Uterus (tissue), 4 donors: Measurements from ENCODE around the gene GPR101. TPM values are rescaled to one million over a fixed set of nuclear protein-coding genes. Genes with fewer than 3 reads are reported as not detected.

ENCODE experiments used
- DNase-seq, 2 donors: peaks; one replicate each; pipeline ENCODE4 v3.0.0-alpha.2; 2019 to 2020
- H3K27ac ChIP-seq, 2 donors: fragments of 200-600 bp; sonication (generic); 1 replicate in 1 of 2; 2 replicates in 1 of 2; pipeline ENCODE4 v1.5.1; 2016 to 2018
- H3K27me3 ChIP-seq, 2 donors: fragments of 200-600 bp; sonication (generic); one replicate each; pipeline ENCODE4 v1.5.1; 2018 to 2019; ENCODE audit warnings: control low read depth in 1 of 2
- H3K36me3 ChIP-seq, 2 donors: fragments of 200-600 bp; sonication (generic); one replicate each; pipeline ENCODE4 v1.5.1; 2019; ENCODE audit warnings: control low read depth in 1 of 2
- H3K4me1 ChIP-seq, 2 donors: fragments of 200-600 bp; sonication (generic); one replicate each; pipeline ENCODE4 v1.5.1; 2018 to 2019; ENCODE audit warnings: control low read depth in 1 of 2
- H3K4me3 ChIP-seq, 2 donors: fragments of 200-600 bp; sonication (generic); 1 replicate in 1 of 2; 2 replicates in 1 of 2; pipeline ENCODE4 v1.5.1; 2018 to 2019; ENCODE audit warnings: mild to moderate bottlenecking in 1 of 2
- H3K9me3 ChIP-seq, 2 donors: fragments of 200-600 bp; sonication (generic); one replicate each; pipeline ENCODE4 v1.5.1; 2019; ENCODE audit warnings: control low read depth in 1 of 2
- CTCF ChIP-seq, 4 experiments: fragments of 200-600 bp in 2 of 4; fragments of 450-650 bp in 2 of 4; sonication (generic) in 2 of 4; IDR thresholded peaks; one replicate each; pipeline ENCODE4 v1.5.1; 2016 to 2019; ENCODE audit warnings: antibody characterized with exemption in 4 of 4, mild to moderate bottlenecking in 2 of 4, moderate library complexity in 1 of 4
- POLR2A ChIP-seq, 2 donors: fragments of 450-650 bp; IDR thresholded peaks; one replicate each; pipeline ENCODE4 v1.6.1; 2016; ENCODE audit warnings: antibody characterized with exemption in 2 of 2, mild to moderate bottlenecking in 1 of 2, moderate library complexity in 1 of 2
- intact Hi-C: fragments of 100-400 bp; cut with DNase I; formaldehyde crosslinking; loops from one replicate; pipeline ENCODE4 v1.15.1; 2023; ENCODE audit warnings: low total_unique reads
- total RNA-seq, 4 donors: library from RNA; depleted of rRNA in 3 of 4; stranded (reverse); fragments of >200 nt in 3 of 4; gene quantifications; one replicate each; pipeline versions ENCODE4 v1.1.0 to v1.2.4, GENCODE V29; 2014 to 2023
- donor health status: DM: yes; HTN: yes; CAD: no.

GPR101 gene, protein sequence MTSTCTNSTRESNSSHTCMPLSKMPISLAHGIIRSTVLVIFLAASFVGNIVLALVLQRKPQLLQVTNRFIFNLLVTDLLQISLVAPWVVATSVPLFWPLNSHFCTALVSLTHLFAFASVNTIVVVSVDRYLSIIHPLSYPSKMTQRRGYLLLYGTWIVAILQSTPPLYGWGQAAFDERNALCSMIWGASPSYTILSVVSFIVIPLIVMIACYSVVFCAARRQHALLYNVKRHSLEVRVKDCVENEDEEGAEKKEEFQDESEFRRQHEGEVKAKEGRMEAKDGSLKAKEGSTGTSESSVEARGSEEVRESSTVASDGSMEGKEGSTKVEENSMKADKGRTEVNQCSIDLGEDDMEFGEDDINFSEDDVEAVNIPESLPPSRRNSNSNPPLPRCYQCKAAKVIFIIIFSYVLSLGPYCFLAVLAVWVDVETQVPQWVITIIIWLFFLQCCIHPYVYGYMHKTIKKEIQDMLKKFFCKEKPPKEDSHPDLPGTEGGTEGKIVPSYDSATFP
- total RNA-seq = not detected

DNA sequence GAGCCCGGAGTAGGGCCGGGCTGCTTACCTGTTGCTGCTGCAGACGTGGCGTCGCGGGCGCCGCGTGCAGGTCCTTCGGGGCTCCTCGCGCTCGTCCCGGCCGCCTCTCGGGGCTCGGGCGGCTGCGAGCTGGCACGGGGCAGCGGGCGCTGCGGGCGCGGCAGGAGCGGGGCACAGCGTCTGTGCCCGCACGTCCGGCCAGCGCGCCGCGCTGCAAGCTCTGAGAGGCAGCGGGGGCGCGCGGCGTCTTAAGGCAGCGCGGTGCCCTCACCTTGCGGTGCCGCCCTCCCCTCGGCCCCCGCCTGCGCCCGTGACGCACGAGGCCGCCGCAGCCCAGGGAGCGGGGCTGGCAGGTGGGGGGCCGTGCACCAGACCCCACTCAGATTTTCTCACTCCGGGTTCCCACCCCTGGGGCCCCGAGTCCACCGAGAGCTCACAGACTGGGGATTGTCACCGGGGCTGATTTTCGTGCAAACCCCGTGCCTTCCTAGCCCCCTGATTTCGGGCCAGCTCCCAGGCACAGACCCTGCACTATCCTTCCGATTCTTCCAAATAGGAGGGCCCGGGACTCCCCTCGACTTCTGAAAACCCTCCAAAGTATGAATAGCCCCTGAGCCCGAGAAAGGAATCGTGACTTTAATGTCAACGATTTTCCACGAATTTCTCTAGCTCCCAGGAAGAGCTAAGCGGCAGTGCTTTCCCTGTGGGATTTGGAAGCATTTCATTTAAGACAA lies at the start of gene GPR101:
Gene GPR101, minus strand, starts transcription at position 222 of the 734 bp plus-strand sequence. CDS start 2,321 bp downstream, outside the sequence.
- DNase-seq = no peak

DNA sequence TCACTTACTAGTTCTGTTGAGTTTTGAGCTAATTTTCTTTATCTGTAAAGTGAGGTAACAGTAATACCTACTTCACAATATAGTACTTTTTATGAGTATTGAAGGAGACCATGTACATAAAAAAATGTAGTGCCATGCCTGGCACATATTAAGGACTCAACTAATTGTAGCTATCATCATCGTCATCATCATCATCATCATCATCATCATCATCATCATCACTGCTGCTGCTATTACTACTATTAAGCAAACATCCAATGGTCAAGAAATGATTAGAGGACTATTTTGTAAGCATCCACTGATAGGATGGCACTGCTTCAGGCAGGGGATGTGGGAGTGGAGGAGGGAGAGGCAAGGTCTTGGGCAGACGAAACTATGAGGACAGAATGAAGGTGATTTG lies 47.4 kb upstream of the GPR101 start:
- H3K27me3 ChIP-seq = no peaks in the 10 kb centered on the region
- no peak for DNase-seq
- H3K4me3 ChIP-seq = no peak overlapping the region
- H3K4me1 ChIP-seq = no peaks in the 10 kb centered on the region
- intact Hi-C loops = no loop called here
- H3K27ac ChIP-seq = no peak overlapping the region
- no peaks in the 10 kb centered on the region for H3K9me3 ChIP-seq
- no peak for TF ChIP-seq POLR2A (IDR thresholded peaks at IDR 0.05)
- no peak for TF ChIP-seq CTCF (IDR thresholded peaks at IDR 0.05)
- no peaks in the 10 kb centered on the region for H3K36me3 ChIP-seq

More for the DNA sequence above, at the start of gene GPR101:
- Histone ChIP-seq H3K4me3 (no peak within 1 kb of the TSS), H3K36me3 (no peaks in the 10 kb centered on the region), H3K4me1 (peaks cover 0 to 7% of the 10 kb centered on the region in 2 donors), H3K27me3 (peaks cover 0 to 19% of the 10 kb centered on the region in 2 donors), H3K9me3 (no peaks in the 10 kb centered on the region), H3K27ac (no peak within 1 kb of the TSS)
- intact Hi-C loops = no loop called here
- TF ChIP-seq CTCF (IDR thresholded peaks at IDR 0.05) = no peak
- no peak for TF ChIP-seq POLR2A (IDR thresholded peaks at IDR 0.05)

DNA sequence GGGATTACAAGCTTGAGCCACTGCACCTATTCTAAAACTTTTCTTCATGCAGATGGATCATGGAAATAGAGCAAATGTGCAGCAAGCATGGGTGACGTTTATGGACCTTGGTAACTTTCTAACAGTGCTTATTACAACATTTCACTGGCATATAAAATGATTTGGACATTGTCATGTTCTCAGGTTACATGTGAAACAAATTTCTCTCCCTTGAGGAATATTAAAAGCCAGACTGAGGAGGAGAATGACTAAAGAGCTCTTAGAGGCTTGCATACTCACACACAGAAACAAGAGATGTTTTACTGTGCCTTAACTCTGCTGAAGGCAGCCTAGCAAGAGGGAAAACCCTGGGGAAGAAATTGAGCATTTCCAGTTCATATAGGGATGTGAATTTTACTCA lies 38.6 kb upstream of the GPR101 start:
- Histone ChIP-seq H3K27ac (no peak overlapping the region), H3K36me3 (no peaks in the 10 kb centered on the region), H3K9me3 (no peaks in the 10 kb centered on the region), H3K4me3 (no peak overlapping the region), H3K4me1 (no peaks in the 10 kb centered on the region), H3K27me3 (no peaks in the 10 kb centered on the region)
- no peak for TF ChIP-seq POLR2A (IDR thresholded peaks at IDR 0.05)
- no peak for TF ChIP-seq CTCF (IDR thresholded peaks at IDR 0.05)
- intact Hi-C loops = no loop called here
- no peak for DNase-seq

DNA sequence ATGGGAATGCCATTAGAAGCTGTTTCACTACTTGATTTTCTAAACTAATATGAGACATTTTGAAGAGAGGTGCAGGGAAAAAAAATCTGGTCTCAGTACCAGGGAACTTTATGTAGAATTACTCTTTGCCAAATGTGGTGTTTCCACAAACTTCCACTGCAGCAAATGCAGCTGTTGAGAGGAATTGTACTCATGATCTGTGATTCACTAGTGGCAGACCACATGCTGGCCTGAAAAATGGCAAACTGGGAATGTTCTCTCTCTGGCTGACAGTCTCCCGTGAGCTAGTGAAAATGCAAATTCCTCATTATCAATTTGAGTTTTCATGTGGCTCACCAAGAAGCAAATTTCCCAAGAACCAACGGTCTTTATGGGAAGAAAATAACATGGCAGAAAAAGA lies 37.8 kb upstream of the GPR101 start:
- no peak overlapping the region for H3K4me3 ChIP-seq
- intact Hi-C loops = no loop called here
- TF ChIP-seq POLR2A (IDR thresholded peaks at IDR 0.05) = no peak
- no peak for TF ChIP-seq CTCF (IDR thresholded peaks at IDR 0.05)
- no peak for DNase-seq
- H3K36me3 ChIP-seq = no peaks in the 10 kb centered on the region
- no peak overlapping the region for H3K27ac ChIP-seq
- H3K4me1 ChIP-seq = no peaks in the 10 kb centered on the region
- H3K27me3 ChIP-seq = no peaks in the 10 kb centered on the region
- no peaks in the 10 kb centered on the region for H3K9me3 ChIP-seq

- Histone ChIP-seq H3K4me3 (no peak overlapping the region), H3K27me3 (no peaks in the 10 kb centered on the region), H3K4me1 (no peaks in the 10 kb centered on the region), H3K27ac (no peak overlapping the region), H3K36me3 (no peaks in the 10 kb centered on the region), H3K9me3 (no peaks in the 10 kb centered on the region)
- DNase-seq = no peak
- TF ChIP-seq CTCF (IDR thresholded peaks at IDR 0.05) (no peak), POLR2A (IDR thresholded peaks at IDR 0.05) (no peak)
- intact Hi-C loops = no loop called here
These were observed 33.4 kb upstream of the GPR101 start for GRCh38 chrX:137067147-137067546.
